Hepatocyte (in vitro differentiated cells): ENCODE measurements around the gene AKAP13. TPM values are rescaled to one million over a fixed set of nuclear protein-coding genes. Genes with fewer than 3 reads are reported as not detected.

Experiments used
- DNase-seq: peaks from one replicate; pipeline ENCODE4 v3.0.0-alpha.2; 2016; ENCODE audit warnings: low spot score
- H2AFZ ChIP-seq: fragments of 200-600 bp; sonication (generic); 2 replicates; pipeline ENCODE4 v1.6.0; 2016; ENCODE audit warnings: antibody characterized with exemption, mild to moderate bottlenecking
- H3K27ac ChIP-seq: fragments of 200-600 bp; sonication (generic); 2 replicates; pipeline ENCODE4 v1.5.1; 2016; ENCODE audit warnings: mild to moderate bottlenecking
- H3K27me3 ChIP-seq: fragments of 200-600 bp; sonication (generic); 2 replicates; pipeline ENCODE4 v1.6.1; 2016
- H3K36me3 ChIP-seq: fragments of 200-600 bp; sonication (generic); replicated peaks from 2 replicates; pipeline ENCODE4 v1.5.1; 2016; ENCODE audit warnings: low read depth; ENCODE audit not compliant: insufficient read depth
- H3K4me1 ChIP-seq: fragments of 200-600 bp; sonication (generic); 2 replicates; pipeline ENCODE4 v1.5.1; 2016; ENCODE audit warnings: mild to moderate bottlenecking, moderate library complexity; ENCODE audit not compliant: insufficient read depth
- H3K4me2 ChIP-seq: fragments of 200-600 bp; sonication (generic); 2 replicates; pipeline ENCODE4 v1.6.0; 2016
- H3K4me3 ChIP-seq: fragments of 200-600 bp; sonication (generic); 2 replicates; pipeline ENCODE4 v1.5.1; 2016; ENCODE audit warnings: mild to moderate bottlenecking
- H3K79me2 ChIP-seq: fragments of 200-600 bp; sonication (generic); 2 replicates; pipeline ENCODE4 v1.6.0; 2017; ENCODE audit warnings: mild to moderate bottlenecking
- H3K9me2 ChIP-seq: fragments of 200-600 bp; sonication (generic); replicated peaks from 2 replicates; pipeline ENCODE4 v1.6.0; 2017; ENCODE audit warnings: mild to moderate bottlenecking; ENCODE audit not compliant: insufficient read depth
- H3K9me3 ChIP-seq: fragments of 200-600 bp; sonication (generic); 2 replicates; pipeline ENCODE4 v1.5.1; 2016; ENCODE audit warnings: low read depth, mild to moderate bottlenecking
- H4K20me1 ChIP-seq: fragments of 200-600 bp; sonication (generic); 2 replicates; pipeline ENCODE4 v1.6.0; 2016; ENCODE audit warnings: mild to moderate bottlenecking; ENCODE audit not compliant: insufficient read depth, poor library complexity, severe bottlenecking
- CTCF ChIP-seq: fragments of 200-600 bp; sonication (generic); IDR thresholded peaks from 2 replicates; pipeline ENCODE4 v1.5.1; 2016; ENCODE audit warnings: antibody characterized with exemption, mild to moderate bottlenecking; ENCODE audit not compliant: poor library complexity
- EZH2 ChIP-seq: fragments of 200-600 bp; sonication (generic); IDR thresholded peaks from 2 replicates; pipeline ENCODE4 v1.6.1; 2016; ENCODE audit warnings: antibody characterized with exemption, mild to moderate bottlenecking, borderline replicate concordance
- EZH2phosphoT487 ChIP-seq: fragments of 200-600 bp; sonication (generic); IDR thresholded peaks from one replicate; pipeline ENCODE4 v1.6.1; 2018; ENCODE audit warnings: antibody characterized with exemption, mild to moderate bottlenecking, low read depth, moderate library complexity; ENCODE audit not compliant: unreplicated experiment, severe bottlenecking
- WGBS: methylation state at CpG from one replicate; pipeline ENCODE4 v1.1.6; 2016; ENCODE audit warnings: low lambda C conversion rate; ENCODE audit errors: missing lambda C conversion rate; 5-methylcytosine and 5-hydroxymethylcytosine counted together
- polyA plus RNA-seq: library from polyadenylated mRNA; unstranded; fragments of >200 nt; fragmentation: Nextera tagmentation; extraction: Ambion mirVana; gene quantifications from 2 replicates; pipeline ENCODE4 v1.2.1, GENCODE V29; 2016
- total RNA-seq: library from RNA; depleted of rRNA; stranded (reverse); fragments of >200 nt; gene quantifications from 2 replicates; pipeline ENCODE4 v1.2.3, GENCODE V29; 2014

The AKAP13 gene
- total and polyA plus RNA-seq, 2 experiments from 2014 or later: 55.6 to 80.9 TPM

DNA sequence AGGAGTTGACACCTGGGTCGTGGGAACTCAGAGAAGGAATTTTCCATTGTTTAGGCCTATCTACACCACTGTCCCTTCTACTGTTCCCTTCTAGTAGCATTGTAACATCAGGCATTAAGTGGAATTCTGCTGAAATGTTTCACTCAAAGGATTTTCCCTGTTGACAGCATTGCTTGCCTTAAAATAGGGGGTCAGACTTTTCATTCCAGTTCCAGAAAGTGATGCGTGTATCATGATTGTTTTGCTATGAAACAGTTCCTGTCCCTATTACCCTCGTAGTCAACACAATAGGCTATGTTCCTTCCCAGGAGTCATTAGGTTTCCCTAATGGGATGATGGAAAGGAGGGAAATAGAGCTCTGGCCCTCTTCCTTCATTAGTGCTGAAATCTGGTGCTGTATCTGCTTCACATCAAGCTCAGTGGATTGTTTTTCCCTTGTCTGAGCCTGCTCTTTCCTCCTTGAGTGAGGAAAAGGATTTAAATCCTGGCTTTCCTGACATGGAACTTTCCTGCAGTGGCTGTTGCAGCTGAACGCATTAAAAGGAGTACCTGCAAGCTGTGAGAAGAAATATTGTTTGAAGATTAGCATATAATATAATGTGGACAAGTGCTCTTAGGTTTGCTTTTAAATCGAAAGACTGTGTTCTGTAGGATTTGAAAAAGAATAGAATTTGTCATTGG, 218.5 kb downstream of the AKAP13 start:
- WGBS: 72% methylated on average over 5 of the region's 5 CpGs
- no peak overlapping the region for H3K27ac ChIP-seq
- H3K4me1 ChIP-seq: no peaks in the 10 kb centered on the region
- no peaks in the 10 kb centered on the region for H3K27me3 ChIP-seq
- H3K79me2 ChIP-seq: peaks cover 58% of the 10 kb centered on the region
- H3K4me2 ChIP-seq: no peak overlapping the region
- no peak for DNase-seq
- no peaks in the 10 kb centered on the region for H4K20me1 ChIP-seq
- H3K9me3 ChIP-seq: no peaks in the 10 kb centered on the region
- H2AFZ ChIP-seq: no peak overlapping the region
- no peak overlapping the region for H3K4me3 ChIP-seq
- TF ChIP-seq EZH2: no peak
- no peaks in the 10 kb centered on the region for H3K36me3 ChIP-seq
- H3K9me2 ChIP-seq: no peaks in the 10 kb centered on the region

GRCh38 chr15:85600001-85600400, 219.6 kb downstream of the AKAP13 start:
- TF ChIP-seq EZH2 (no peak), CTCF (no peak), EZH2phosphoT487 (no peak)
- no peaks in the 10 kb centered on the region for H3K36me3 ChIP-seq
- H3K4me3 ChIP-seq: no peak overlapping the region
- 85% methylated on average over 2 of the region's 2 CpGs for WGBS
- H3K9me2 ChIP-seq: no peaks in the 10 kb centered on the region
- no peaks in the 10 kb centered on the region for H4K20me1 ChIP-seq
- H2AFZ ChIP-seq: no peak overlapping the region
- H3K4me1 ChIP-seq: no peaks in the 10 kb centered on the region
- H3K27me3 ChIP-seq: no peaks in the 10 kb centered on the region
- no peak for DNase-seq
- no peak overlapping the region for H3K4me2 ChIP-seq
- H3K9me3 ChIP-seq: no peaks in the 10 kb centered on the region
- H3K79me2 ChIP-seq: peaks cover 49% of the 10 kb centered on the region
- H3K27ac ChIP-seq: no peak overlapping the region

DNA sequence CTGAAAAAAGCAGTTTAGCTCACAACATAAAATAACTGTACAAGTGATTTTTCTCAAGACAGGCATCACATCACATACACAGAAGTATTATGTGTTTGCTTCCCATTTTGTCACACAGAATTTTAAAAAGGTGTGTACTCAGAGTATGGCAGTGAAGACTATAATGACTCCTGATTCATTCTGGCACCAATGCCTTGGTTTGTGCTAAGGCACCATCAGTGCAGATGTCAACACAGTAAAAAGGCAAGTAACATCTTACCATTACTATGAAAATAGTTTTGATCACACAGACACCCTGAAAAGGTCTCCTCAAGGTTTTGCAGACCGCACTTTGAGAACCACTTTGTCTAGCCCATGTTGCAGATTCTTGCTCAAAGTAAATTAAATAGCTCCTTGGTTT, 222.8 kb downstream of the AKAP13 start:
- H3K4me3 ChIP-seq: no peak overlapping the region
- no peak for DNase-seq
- no peaks in the 10 kb centered on the region for H3K36me3 ChIP-seq
- H3K27me3 ChIP-seq: no peaks in the 10 kb centered on the region
- H4K20me1 ChIP-seq: no peaks in the 10 kb centered on the region
- 100% methylated on average over 1 of the region's 1 CpG for WGBS
- no peaks in the 10 kb centered on the region for H3K4me1 ChIP-seq
- H3K79me2 ChIP-seq: peaks cover 26% of the 10 kb centered on the region
- H3K4me2 ChIP-seq: no peak overlapping the region
- no peaks in the 10 kb centered on the region for H3K9me3 ChIP-seq
- no peak overlapping the region for H3K27ac ChIP-seq
- H3K9me2 ChIP-seq: no peaks in the 10 kb centered on the region
- H2AFZ ChIP-seq: no peak overlapping the region
- TF ChIP-seq EZH2phosphoT487 (no peak), EZH2 (no peak), CTCF (no peak)

DNA sequence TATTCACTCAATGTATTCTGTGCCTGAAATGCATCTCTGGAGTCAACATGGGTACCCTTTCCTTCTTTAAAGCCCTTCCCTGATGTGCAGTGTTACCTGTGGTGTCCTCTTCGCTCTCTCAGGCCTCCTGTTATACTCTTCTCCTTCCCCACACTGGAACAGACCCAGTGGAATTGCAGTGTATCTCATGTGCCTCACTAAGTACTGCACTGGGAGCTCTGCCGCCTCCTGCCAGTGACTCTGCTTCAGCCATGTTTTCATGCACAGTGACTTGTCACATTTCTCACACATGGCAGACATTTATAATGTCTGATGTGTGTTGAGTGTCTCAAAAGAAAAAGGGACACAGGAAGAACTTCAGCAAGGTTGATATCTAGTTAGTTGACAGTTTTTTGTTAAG, 223.3 kb downstream of the AKAP13 start:
- no peak overlapping the region for H3K27ac ChIP-seq
- H3K9me3 ChIP-seq: no peaks in the 10 kb centered on the region
- H3K79me2 ChIP-seq: peaks cover 30% of the 10 kb centered on the region
- H3K9me2 ChIP-seq: no peaks in the 10 kb centered on the region
- H3K4me3 ChIP-seq: no peak overlapping the region
- H3K27me3 ChIP-seq: no peaks in the 10 kb centered on the region
- H3K4me1 ChIP-seq: no peaks in the 10 kb centered on the region
- TF ChIP-seq EZH2 (no peak), CTCF (no peak), EZH2phosphoT487 (no peak)
- H4K20me1 ChIP-seq: no peaks in the 10 kb centered on the region
- no peaks in the 10 kb centered on the region for H3K36me3 ChIP-seq
- no peak overlapping the region for H3K4me2 ChIP-seq
- 95% methylated on average over 2 of the region's 2 CpGs for whole genome bisulfite sequencing
- no peak overlapping the region for H2AFZ ChIP-seq
- DNase-seq: no peak
